ENCODE results near the gene ILF2. TPM values are rescaled to one million over a fixed set of nuclear protein-coding genes. Genes with fewer than 3 reads are reported as not detected.

ILF2 gene
- total and polyA plus RNA-seq, 2 of the 13 experiments (the other 11 are each of a cell fraction or from before 2014, with no cell fraction given): 292 to 366 TPM

DNA sequence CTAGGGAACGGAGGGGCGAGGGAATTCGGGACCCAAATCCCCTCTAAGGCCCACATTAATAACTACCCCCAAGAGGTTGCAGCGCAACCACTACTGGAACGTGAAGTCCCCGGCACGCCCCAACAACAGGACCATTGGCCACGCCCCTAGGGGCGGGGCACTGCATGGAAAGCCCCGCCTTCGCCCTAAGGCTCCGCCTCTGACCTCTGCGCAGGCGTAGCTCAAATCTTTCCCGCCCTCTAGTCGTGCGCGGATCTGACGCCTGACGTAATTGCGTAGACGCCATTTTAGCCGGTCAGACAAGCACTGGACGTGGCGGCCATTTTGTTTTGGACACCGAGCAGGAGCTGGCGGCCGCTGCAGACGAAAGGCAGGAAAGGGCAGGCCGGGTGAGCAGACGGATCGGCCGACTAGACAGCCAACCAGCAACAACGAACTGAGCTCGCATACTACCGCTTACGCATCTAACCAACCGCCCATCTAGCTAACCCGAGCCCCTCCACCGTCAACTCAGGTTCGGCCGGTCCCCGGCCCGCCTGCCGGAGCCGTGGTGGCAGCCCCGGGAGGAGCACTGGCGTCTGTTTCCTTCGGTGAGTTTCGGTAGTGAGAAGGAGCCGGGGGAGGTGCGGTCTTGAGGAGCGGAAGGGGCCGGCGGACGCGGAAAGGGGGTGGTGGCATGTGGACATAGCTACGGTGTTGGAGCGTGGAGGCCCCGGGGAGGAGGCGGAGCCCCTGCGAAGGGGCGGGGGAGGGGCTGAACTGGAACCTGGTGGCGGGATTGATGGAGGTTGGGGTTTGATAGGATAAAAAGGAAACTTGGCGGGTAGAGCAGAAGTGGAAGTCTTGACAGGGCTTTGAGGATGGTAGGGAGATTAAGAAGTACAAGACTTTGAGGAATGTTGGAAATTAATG is 36.8 kb downstream of the ILF2 start, which contains the start of gene CHTOP (continued):
- TF ChIP-seq, protein P1, sequence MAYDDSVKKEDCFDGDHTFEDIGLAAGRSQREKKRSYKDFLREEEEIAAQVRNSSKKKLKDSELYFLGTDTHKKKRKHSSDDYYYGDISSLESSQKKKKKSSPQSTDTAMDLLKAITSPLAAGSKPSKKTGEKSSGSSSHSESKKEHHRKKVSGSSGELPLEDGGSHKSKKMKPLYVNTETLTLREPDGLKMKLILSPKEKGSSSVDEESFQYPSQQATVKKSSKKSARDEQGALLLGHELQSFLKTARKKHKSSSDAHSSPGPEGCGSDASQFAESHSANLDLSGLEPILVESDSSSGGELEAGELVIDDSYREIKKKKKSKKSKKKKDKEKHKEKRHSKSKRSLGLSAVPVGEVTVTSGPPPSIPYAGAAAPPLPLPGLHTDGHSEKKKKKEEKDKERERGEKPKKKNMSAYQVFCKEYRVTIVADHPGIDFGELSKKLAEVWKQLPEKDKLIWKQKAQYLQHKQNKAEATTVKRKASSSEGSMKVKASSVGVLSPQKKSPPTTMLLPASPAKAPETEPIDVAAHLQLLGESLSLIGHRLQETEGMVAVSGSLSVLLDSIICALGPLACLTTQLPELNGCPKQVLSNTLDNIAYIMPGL (CRISPR knock-in tag; IDR thresholded peaks at IDR 0.05; ENCODE audit: borderline replicate concordance in 1 of 2, low read depth in 1 of 2): peak; percentile 76 to 92; a peak in 3 of 4 replicates
- TF ChIP-seq ZNF124 (CRISPR knock-in tag; IDR thresholded peaks at IDR 0.05) (no peak), MED1 (CRISPR knock-in tag; IDR thresholded peaks at IDR 0.05) (peak; percentile 66; the same call in 1 of the 2 replicates), EZH2 (conservative IDR thresholded peaks at IDR 0.05; ENCODE audit: low read depth, low read length) (no peak), ZNF574 (CRISPR knock-in tag; IDR thresholded peaks at IDR 0.05) (peak; percentile 80), FLYWCH1 (CRISPR knock-in tag; IDR thresholded peaks at IDR 0.05) (0 out of 2 replicates have a peak, but pooled peaks have one; percentile 69), LBX2 (CRISPR knock-in tag; IDR thresholded peaks at IDR 0.05; ENCODE audit: borderline replicate concordance) (peak; percentile 76; the same call in 1 of the 2 replicates), KLF11 (CRISPR knock-in tag; IDR thresholded peaks at IDR 0.05) (no peak), RNF219 (CRISPR knock-in tag; IDR thresholded peaks at IDR 0.05) (no peak), ZBTB20 (CRISPR knock-in tag; IDR thresholded peaks at IDR 0.05; ENCODE audit: borderline replicate concordance, low read depth) (0 out of 2 replicates have a peak, but pooled peaks have one; percentile 45), FOXC1 (CRISPR knock-in tag; IDR thresholded peaks at IDR 0.05; ENCODE audit: borderline replicate concordance) (peak; percentile 88; the same call in 1 of the 2 replicates), GMEB2 (CRISPR knock-in tag; IDR thresholded peaks at IDR 0.05; ENCODE audit: low read depth) (peak; percentile 98), PPARG (CRISPR knock-in tag; conservative IDR thresholded peaks at IDR 0.05) (no peak), GATA4 (IDR thresholded peaks at IDR 0.05; ENCODE audit: borderline replicate concordance, low read depth) (no peak), ZNF556 (CRISPR knock-in tag; IDR thresholded peaks at IDR 0.05; ENCODE audit: borderline replicate concordance) (0 out of 2 replicates have a peak, but pooled peaks have one; percentile 51)
- TF ChIP-seq, protein P2, sequence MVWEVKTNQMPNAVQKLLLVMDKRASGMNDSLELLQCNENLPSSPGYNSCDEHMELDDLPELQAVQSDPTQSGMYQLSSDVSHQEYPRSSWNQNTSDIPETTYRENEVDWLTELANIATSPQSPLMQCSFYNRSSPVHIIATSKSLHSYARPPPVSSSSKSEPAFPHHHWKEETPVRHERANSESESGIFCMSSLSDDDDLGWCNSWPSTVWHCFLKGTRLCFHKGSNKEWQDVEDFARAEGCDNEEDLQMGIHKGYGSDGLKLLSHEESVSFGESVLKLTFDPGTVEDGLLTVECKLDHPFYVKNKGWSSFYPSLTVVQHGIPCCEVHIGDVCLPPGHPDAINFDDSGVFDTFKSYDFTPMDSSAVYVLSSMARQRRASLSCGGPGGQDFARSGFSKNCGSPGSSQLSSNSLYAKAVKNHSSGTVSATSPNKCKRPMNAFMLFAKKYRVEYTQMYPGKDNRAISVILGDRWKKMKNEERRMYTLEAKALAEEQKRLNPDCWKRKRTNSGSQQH (CRISPR knock-in tag; IDR thresholded peaks at IDR 0.05; ENCODE audit: low read depth): no peak; the same call in 1 of the 2 replicates
